ENCODE results near the gene CKAP2L. TPM values are rescaled to one million over a fixed set of nuclear protein-coding genes. Genes with fewer than 3 reads are reported as not detected.

CKAP2L gene
- total and polyA plus RNA-seq, 10 of the 15 experiments (the other 5 are each of a cell fraction or from before 2014, with no cell fraction given), result 10.5 to 37.4 (median 20.2) TPM

- Histone ChIP-seq H4K20me1 (ENCODE audit: control insufficient read depth, insufficient read depth) (no peaks in the 10 kb centered on the region), H3K27me3 (replicated peaks in 1 of 2; ENCODE audit: control insufficient read depth in 2 of 2, insufficient read depth in 2 of 2, low read length in 1 of 2) (no peaks in the 10 kb centered on the region), H3K4me1 (ENCODE audit: control insufficient read depth, insufficient read depth, low read length) (no peaks in the 10 kb centered on the region), H3K9me3 (replicated peaks; ENCODE audit: control insufficient read depth, insufficient read depth, low read length) (no peaks in the 10 kb centered on the region), H3K4me3 (no peak overlapping the region), H3K9ac (ENCODE audit: control insufficient read depth, insufficient read depth, low read length) (no peak overlapping the region), H3K27ac (ENCODE audit: control insufficient read depth, insufficient read depth) (no peak overlapping the region), H3K79me2 (ENCODE audit: control insufficient read depth, insufficient read depth, low read length) (no peaks in the 10 kb centered on the region), H3K36me3 (ENCODE audit: control insufficient read depth in 2 of 2, insufficient read depth in 2 of 2, low read length in 1 of 2) (peaks cover 9 to 41% of the 10 kb centered on the region in 2 experiments), H3K4me2 (ENCODE audit: control insufficient read depth, insufficient read depth) (no peak overlapping the region), H2AFZ (ENCODE audit: control insufficient read depth, low read depth, low read length) (no peak overlapping the region)
- DNase-seq (ENCODE audit: low read depth, low spot score) (no peak), FAIRE-seq (no peak), ATAC-seq (no peak)
- no TSS peak for BruUV-seq (replicated peaks)
- ChIA-PET POLR2A (interaction anchor here (1.1 kb wide), 1 partner anchor 145 kb away, joined by 4 read pairs; no protein-coding TSS in a partner anchor), CTCF (interaction anchor here (0.8 to 17.7 kb wide), 9 partner anchors 9 to 207 kb away, joined by 3 to 496 read pairs (median 7); no protein-coding TSS in a partner anchor), RAD21 (ENCODE audit: unreplicated experiment) (interaction anchor here (1.6 to 3.7 kb wide), 3 partner anchors 9 to 201 kb away, joined by 4 to 15 read pairs (median 6); no protein-coding TSS in a partner anchor), SMC1A (ENCODE audit: uncharacterized antibody, unreplicated experiment) (interaction anchor here (0.7 to 4.5 kb wide), 5 partner anchors 9 to 220 kb away, joined by 3 to 23 read pairs (median 3); no protein-coding TSS in a partner anchor)
- WGBS (ENCODE audit: insufficient coverage, insufficient replicate concordance, low lambda C conversion rate, missing lambda C conversion rate), result 98% methylated on average over 7 of the region's 7 CpGs
- in situ Hi-C loops (cut with MboI) (no loop called here), intact Hi-C loops (cut with micrococcal nuclease; ENCODE audit: unreplicated experiment) (no loop called here)
- TF ChIP-seq MTA2 (IDR thresholded peaks at IDR 0.05; ENCODE audit: low read depth) (no peak), TAF1 (IDR thresholded peaks at IDR 0.05; ENCODE audit: borderline replicate concordance, low read depth, low read length) (no peak), NR2C1 (IDR thresholded peaks at IDR 0.05) (no peak), ZBTB4 (CRISPR knock-in tag; IDR thresholded peaks at IDR 0.05) (no peak), RAD51 (IDR thresholded peaks at IDR 0.05) (no peak), KAT2A (conservative IDR thresholded peaks at IDR 0.05; ENCODE audit: control insufficient read depth, low read depth, low read length) (no peak), FOS (IDR thresholded peaks at IDR 0.05; ENCODE audit: borderline replicate concordance, extremely low read depth, insufficient read length) (no peak), ZNF384 (IDR thresholded peaks at IDR 0.05; ENCODE audit: borderline replicate concordance, low read depth, low read length) (no peak), NFXL1 (IDR thresholded peaks at IDR 0.05; ENCODE audit: borderline replicate concordance) (no peak), ZNF207 (IDR thresholded peaks at IDR 0.05; ENCODE audit: borderline replicate concordance) (no peak)
- TF ChIP-seq, protein P1, sequence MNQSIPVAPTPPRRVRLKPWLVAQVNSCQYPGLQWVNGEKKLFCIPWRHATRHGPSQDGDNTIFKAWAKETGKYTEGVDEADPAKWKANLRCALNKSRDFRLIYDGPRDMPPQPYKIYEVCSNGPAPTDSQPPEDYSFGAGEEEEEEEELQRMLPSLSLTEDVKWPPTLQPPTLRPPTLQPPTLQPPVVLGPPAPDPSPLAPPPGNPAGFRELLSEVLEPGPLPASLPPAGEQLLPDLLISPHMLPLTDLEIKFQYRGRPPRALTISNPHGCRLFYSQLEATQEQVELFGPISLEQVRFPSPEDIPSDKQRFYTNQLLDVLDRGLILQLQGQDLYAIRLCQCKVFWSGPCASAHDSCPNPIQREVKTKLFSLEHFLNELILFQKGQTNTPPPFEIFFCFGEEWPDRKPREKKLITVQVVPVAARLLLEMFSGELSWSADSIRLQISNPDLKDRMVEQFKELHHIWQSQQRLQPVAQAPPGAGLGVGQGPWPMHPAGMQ (IDR thresholded peaks at IDR 0.05; ENCODE audit: borderline replicate concordance), result no peak
- TF ChIP-seq, protein P2, sequence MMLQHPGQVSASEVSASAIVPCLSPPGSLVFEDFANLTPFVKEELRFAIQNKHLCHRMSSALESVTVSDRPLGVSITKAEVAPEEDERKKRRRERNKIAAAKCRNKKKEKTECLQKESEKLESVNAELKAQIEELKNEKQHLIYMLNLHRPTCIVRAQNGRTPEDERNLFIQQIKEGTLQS (IDR thresholded peaks at IDR 0.05; ENCODE audit: borderline replicate concordance, extremely low read depth, low read depth, low read length), result no peak
- TF ChIP-seq, protein P3, sequence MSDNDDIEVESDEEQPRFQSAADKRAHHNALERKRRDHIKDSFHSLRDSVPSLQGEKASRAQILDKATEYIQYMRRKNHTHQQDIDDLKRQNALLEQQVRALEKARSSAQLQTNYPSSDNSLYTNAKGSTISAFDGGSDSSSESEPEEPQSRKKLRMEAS (IDR thresholded peaks at IDR 0.05; ENCODE audit: low read depth, low read length), result no peak
- TF ChIP-seq, protein P4, sequence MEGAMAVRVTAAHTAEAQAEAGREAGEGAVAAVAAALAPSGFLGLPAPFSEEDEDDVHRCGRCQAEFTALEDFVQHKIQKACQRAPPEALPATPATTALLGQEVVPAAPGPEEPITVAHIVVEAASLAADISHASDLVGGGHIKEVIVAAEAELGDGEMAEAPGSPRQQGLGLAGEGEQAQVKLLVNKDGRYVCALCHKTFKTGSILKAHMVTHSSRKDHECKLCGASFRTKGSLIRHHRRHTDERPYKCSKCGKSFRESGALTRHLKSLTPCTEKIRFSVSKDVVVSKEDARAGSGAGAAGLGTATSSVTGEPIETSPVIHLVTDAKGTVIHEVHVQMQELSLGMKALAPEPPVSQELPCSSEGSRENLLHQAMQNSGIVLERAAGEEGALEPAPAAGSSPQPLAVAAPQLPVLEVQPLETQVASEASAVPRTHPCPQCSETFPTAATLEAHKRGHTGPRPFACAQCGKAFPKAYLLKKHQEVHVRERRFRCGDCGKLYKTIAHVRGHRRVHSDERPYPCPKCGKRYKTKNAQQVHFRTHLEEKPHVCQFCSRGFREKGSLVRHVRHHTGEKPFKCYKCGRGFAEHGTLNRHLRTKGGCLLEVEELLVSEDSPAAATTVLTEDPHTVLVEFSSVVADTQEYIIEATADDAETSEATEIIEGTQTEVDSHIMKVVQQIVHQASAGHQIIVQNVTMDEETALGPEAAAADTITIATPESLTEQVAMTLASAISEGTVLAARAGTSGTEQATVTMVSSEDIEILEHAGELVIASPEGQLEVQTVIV (IDR thresholded peaks at IDR 0.05; ENCODE audit: borderline replicate concordance, partially characterized antibody), result no peak
These were observed 23.9 kb downstream of the CKAP2L start for GRCh38 chr2:112740527-112740926.
